Cardiac muscle cell (in vitro differentiated cells and primary cell): ENCODE measurements around the gene DLST. TPM values are rescaled to one million over a fixed set of nuclear protein-coding genes. Genes with fewer than 3 reads are reported as not detected.

Experiments used
- DNase-seq, 2 donors: peaks; one replicate each; pipeline versions ENCODE4 v3.0.0 to v3.0.0-alpha.2; 2010 to 2017; ENCODE audit warnings: low read depth in 1 of 2, low spot score in 1 of 2
- H3K27ac ChIP-seq: fragments of 200-600 bp; sonication (generic); 2 replicates; pipeline ENCODE4 v1.5.1; 2016
- H3K27me3 ChIP-seq: fragments of 200-600 bp; sonication (generic); 2 replicates; pipeline ENCODE4 v1.6.0; 2016; ENCODE audit warnings: control low read depth
- H3K36me3 ChIP-seq: fragments of 200-600 bp; sonication (generic); 2 replicates; pipeline ENCODE4 v1.5.1; 2016; ENCODE audit warnings: control low read depth
- H3K4me1 ChIP-seq: fragments of 200-600 bp; sonication (generic); 2 replicates; pipeline ENCODE4 v1.8.1; 2017; ENCODE audit warnings: low read depth, mild to moderate bottlenecking, mixed run types
- H3K4me3 ChIP-seq: fragments of 200-600 bp; sonication (generic); 2 replicates; pipeline ENCODE4 v1.5.1; 2016; ENCODE audit warnings: mild to moderate bottlenecking
- H3K9me3 ChIP-seq: fragments of 200-600 bp; sonication (generic); 2 replicates; pipeline ENCODE4 v1.5.1; 2017; ENCODE audit warnings: low read depth, mild to moderate bottlenecking, control low read depth
- polyA plus RNA-seq: library from polyadenylated mRNA; unstranded; fragments of >200 nt; fragmentation: Nextera tagmentation; extraction: Ambion mirVana; gene quantifications from 2 replicates; pipeline ENCODE4 v1.2.1, GENCODE V29; 2016
- total RNA-seq: library from RNA; depleted of rRNA; stranded (reverse); fragments of >200 nt; gene quantifications from 2 replicates; pipeline ENCODE4 v1.2.3, GENCODE V29; 2016
- TF ChIP-seq, protein P1 (sequence below): IDR thresholded peaks from 2 replicates; pipeline ENCODE4 v1.5.1; 2012; ENCODE audit warnings: low read depth, mild to moderate bottlenecking, low read length

The DLST gene
- total and polyA plus RNA-seq, 2 experiments from 2014 or later: 10.0 to 63.7 TPM

DNA sequence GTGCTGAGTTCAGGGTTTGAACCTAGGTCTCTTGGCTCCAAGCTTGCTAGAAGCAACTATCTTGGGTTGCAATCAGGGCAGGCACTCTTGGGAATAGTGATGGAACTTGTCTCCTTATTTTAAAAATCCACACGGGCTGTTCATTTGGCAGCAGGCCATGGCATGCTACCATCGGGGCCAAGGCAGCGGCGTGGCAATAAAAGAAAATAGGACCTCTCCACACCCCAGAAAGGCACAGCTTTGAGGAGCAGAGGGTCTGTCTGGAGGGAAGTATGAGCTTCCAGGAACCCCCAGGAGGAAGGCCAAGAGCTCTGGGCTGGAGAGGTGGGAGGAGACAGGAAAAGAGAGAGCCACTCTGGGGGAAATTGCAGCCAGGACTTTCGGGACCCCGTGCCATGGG, 26.0 kb downstream of the DLST start:
- Histone ChIP-seq H3K27ac (no peak overlapping the region), H3K4me3 (no peak overlapping the region), H3K36me3 (peaks cover 8% of the 10 kb centered on the region), H3K4me1 (no peaks in the 10 kb centered on the region), H3K9me3 (no peaks in the 10 kb centered on the region), H3K27me3 (no peaks in the 10 kb centered on the region)
- peak in 1 of 2 donors; percentile 32 for DNase-seq
- TF ChIP-seq, protein P1, sequence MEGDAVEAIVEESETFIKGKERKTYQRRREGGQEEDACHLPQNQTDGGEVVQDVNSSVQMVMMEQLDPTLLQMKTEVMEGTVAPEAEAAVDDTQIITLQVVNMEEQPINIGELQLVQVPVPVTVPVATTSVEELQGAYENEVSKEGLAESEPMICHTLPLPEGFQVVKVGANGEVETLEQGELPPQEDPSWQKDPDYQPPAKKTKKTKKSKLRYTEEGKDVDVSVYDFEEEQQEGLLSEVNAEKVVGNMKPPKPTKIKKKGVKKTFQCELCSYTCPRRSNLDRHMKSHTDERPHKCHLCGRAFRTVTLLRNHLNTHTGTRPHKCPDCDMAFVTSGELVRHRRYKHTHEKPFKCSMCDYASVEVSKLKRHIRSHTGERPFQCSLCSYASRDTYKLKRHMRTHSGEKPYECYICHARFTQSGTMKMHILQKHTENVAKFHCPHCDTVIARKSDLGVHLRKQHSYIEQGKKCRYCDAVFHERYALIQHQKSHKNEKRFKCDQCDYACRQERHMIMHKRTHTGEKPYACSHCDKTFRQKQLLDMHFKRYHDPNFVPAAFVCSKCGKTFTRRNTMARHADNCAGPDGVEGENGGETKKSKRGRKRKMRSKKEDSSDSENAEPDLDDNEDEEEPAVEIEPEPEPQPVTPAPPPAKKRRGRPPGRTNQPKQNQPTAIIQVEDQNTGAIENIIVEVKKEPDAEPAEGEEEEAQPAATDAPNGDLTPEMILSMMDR: no peak

DNA sequence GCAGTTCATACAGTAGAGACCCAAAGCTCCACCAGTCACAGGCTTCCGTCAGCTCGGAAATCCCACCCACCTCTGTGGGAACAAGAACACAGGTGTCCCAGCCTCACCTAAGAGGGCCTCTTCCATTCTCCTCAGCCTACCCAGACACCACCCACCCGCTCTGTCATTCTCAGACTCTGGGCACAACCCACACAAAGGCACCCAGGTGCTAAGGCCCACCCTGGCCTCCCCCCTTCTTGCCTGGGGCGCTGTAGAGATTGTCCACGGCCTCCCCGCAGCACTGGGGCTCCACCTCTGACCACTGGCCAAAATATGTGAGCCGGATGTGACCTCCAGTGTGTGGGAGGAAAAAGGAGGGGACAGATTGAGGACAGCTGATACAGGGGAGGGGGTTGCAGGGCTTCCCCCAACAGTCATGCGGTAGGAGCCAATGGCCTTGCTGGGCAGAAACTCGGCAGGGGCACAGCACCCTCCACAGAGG, 27.2 kb downstream of the DLST start:
- no peaks in the 10 kb centered on the region for H3K4me1 ChIP-seq
- H3K9me3 ChIP-seq: no peaks in the 10 kb centered on the region
- no peaks in the 10 kb centered on the region for H3K27me3 ChIP-seq
- peaks cover 1% of the 10 kb centered on the region for H3K36me3 ChIP-seq
- TF ChIP-seq, protein P1: no peak
- H3K27ac ChIP-seq: no peak overlapping the region
- H3K4me3 ChIP-seq: no peak overlapping the region
- DNase-seq: no peak

DNA sequence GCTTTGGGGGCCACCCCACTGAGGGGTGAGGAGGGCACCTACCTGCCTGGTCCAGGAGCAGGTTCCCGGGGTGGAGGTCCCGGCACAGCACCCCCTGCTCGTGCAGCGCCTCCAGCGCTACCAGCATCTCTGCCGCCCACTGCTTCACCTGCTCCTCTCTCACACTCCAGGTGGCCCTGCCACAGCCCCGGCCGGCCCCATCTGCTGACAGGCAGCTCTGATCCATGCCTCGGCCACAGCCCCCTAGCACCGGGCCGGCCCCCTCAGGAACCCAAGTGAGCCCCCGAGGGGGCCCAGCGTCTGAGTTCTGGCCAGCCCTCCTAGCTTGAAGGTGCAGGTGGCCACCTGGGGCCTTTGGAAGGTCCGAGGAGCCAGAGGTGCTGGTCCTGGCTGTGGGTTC, 27.8 kb downstream of the DLST start:
- H3K36me3 ChIP-seq: no peaks in the 10 kb centered on the region
- no peaks in the 10 kb centered on the region for H3K27me3 ChIP-seq
- TF ChIP-seq, protein P1: no peak
- no peak overlapping the region for H3K4me3 ChIP-seq
- no peak for DNase-seq
- no peaks in the 10 kb centered on the region for H3K9me3 ChIP-seq
- H3K4me1 ChIP-seq: no peaks in the 10 kb centered on the region
- H3K27ac ChIP-seq: no peak overlapping the region

DNA sequence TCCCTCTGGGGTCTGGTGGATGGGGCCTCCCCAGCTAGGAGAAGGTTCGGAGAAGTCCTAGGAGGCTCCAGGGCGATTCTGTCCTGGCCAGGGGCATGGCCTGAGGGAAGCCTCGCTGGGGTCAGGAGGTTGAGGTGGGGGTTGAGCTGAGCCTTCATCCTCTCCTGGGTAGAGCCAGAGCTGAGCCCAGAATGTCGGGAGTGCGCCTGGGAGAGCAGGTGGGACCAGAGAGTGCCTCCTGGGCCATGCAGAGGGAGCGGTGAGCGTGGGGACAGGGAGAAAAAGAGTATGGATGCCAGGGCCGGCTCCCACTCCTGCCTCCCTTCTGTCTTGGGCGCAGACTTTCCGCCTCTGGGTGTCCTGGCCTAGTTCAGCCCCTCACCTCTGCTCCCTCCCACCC, 28.2 kb downstream of the DLST start:
- no peak overlapping the region for H3K27ac ChIP-seq
- H3K27me3 ChIP-seq: no peaks in the 10 kb centered on the region
- H3K36me3 ChIP-seq: no peaks in the 10 kb centered on the region
- H3K4me1 ChIP-seq: no peaks in the 10 kb centered on the region
- H3K9me3 ChIP-seq: no peaks in the 10 kb centered on the region
- no peak overlapping the region for H3K4me3 ChIP-seq
- DNase-seq: no peak
- TF ChIP-seq, protein P1: no peak

DNA sequence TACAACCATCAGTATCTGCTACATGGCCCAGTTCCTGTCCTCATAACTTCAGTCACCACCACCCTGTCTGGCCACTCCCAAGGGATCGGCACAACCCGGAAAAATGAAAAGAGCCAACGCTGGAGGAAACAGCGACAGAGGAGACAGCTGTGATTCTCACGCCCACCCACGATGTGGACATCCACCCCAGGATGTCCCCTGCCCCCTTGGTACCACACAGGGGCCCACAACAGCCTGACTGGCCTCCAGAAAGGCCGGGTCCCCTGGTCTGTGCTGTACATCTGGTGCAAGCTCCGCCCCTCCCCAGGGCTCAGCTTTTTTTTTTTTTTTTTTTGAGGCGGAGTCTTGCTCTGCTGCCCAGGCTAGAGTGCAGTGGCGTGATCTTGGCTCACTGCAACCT, 28.8 kb downstream of the DLST start:
- DNase-seq: no peak
- Histone ChIP-seq H3K4me3 (no peak overlapping the region), H3K27ac (no peak overlapping the region), H3K4me1 (no peaks in the 10 kb centered on the region), H3K9me3 (no peaks in the 10 kb centered on the region), H3K36me3 (no peaks in the 10 kb centered on the region), H3K27me3 (no peaks in the 10 kb centered on the region)
- TF ChIP-seq, protein P1: no peak

DNA sequence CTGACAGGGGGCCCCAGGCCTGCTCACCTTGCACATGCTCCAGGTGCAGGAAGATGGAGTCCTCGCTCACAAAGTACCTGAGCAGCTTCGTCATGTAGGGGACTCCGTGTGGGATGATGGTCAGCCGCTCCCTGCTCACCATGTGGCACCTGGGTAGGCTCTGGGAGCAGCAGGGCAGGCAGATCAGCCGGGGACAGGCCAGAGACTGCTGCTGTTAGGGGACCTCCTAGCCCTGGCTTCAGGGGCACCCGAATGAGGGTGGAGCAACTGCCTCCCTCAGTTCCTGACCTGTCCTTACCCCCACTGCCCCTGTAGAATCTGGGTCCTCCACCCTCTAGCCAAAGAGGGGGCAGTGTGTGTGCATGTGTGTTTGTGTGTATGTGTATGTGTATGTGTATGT, 29.5 kb downstream of the DLST start:
- H3K27me3 ChIP-seq: no peaks in the 10 kb centered on the region
- no peaks in the 10 kb centered on the region for H3K36me3 ChIP-seq
- no peaks in the 10 kb centered on the region for H3K4me1 ChIP-seq
- DNase-seq: no peak
- TF ChIP-seq, protein P1: no peak
- no peak overlapping the region for H3K27ac ChIP-seq
- H3K9me3 ChIP-seq: no peaks in the 10 kb centered on the region
- H3K4me3 ChIP-seq: no peak overlapping the region
